GM19328 (cell line): Measurements from ENCODE around the gene TMCO1.
"Not testable (repeated sequence)": the region's sequence is repeated elsewhere in the genome, so short reads cannot be mapped to it uniquely, and the experiment has no call there.

Experiments
- ATAC-seq: cut with Tn5 transposase; IDR thresholded peaks from one replicate; pipeline ENCODE4 v1.9.1; 2021; ENCODE audit warnings: mild to moderate bottlenecking, moderate library complexity; ENCODE audit not compliant: unreplicated experiment

The TMCO1 gene

GRCh38 chr1:165688046-165688445 is 80.6 kb downstream of the TMCO1 start:
- ATAC-seq: no peak

GRCh38 chr1:165686971-165687433 is 81.7 kb downstream of the TMCO1 start:
- no peak for ATAC-seq

- no peak for ATAC-seq
These were observed 82.3 kb downstream of the TMCO1 start for GRCh38 chr1:165686121-165686970.

GRCh38 chr1:165683848-165684485 is 84.7 kb downstream of the TMCO1 start:
- no peak for ATAC-seq

GRCh38 chr1:165680773-165681172 is 87.9 kb downstream of the TMCO1 start:
- not testable (repeated sequence) for ATAC-seq

- ATAC-seq: no peak
These were observed 88.4 kb downstream of the TMCO1 start for GRCh38 chr1:165680303-165680702.

GRCh38 chr1:165679282-165680036 is 89.2 kb downstream of the TMCO1 start:
- no peak for ATAC-seq

- ATAC-seq: no peak
These were observed 90.2 kb downstream of the TMCO1 start for GRCh38 chr1:165678509-165678908.
